ENCODE data around the gene ARL8A. TPM values are rescaled to one million over a fixed set of nuclear protein-coding genes. Genes with fewer than 3 reads are reported as not detected.
A peak's percentile ranks its signal among the peaks of the same experiment; 100 is the strongest.

The ARL8A gene
- total RNA-seq, 6 experiments from 2014 or later = 23.1 to 57.7 (median 36.1) TPM

- H3K4me1 ChIP-seq = peaks cover 0 to 7% (median 0%) of the 10 kb centered on the region in 4 donors
- 55% methylated on average over 10 of the region's 17 CpGs for WGBS (ENCODE audit: insufficient coverage, low coverage, low lambda C conversion rate, missing lambda C conversion rate)
- H3K9me3 ChIP-seq = no peaks in the 10 kb centered on the region
- H3K4me3 ChIP-seq = peak within 1 kb of the TSS in 1 of 3 donors; percentile 29
- TF ChIP-seq CTCF (IDR thresholded peaks at IDR 0.05) (peak in 1 of 4 donors; percentile 11), POLR2A (IDR thresholded peaks at IDR 0.05) (no peak)
- H3K27ac ChIP-seq = peak within 1 kb of the TSS in 2 of 3 donors; percentile 49 to 66
- no peaks in the 10 kb centered on the region for H3K27me3 ChIP-seq
- H3K36me3 ChIP-seq = no peaks in the 10 kb centered on the region
- intact Hi-C loops (cut with DNase I) = no loop called here
- peak in 1 of 3 donors; percentile 51 for DNase-seq
- ATAC-seq = peak; percentile 16 to 50 (median 40)
Measured at GRCh38 chr1:202160377-202160940, 15.9 kb upstream of the ARL8A start, which contains the start of gene PTPN7. Gene PTPN7, minus strand, starts transcription at chr1:202160602. Its CDS starts 1,200 bp downstream, at chr1:202159402.

GRCh38 chr1:202159534-202160371 is 15.2 kb upstream of the ARL8A start:
- Histone ChIP-seq H3K4me1 (peaks cover 0 to 12% (median 0%) of the 10 kb centered on the region in 4 donors), H3K4me3 (peak overlapping the region in 1 of 3 donors; percentile 29), H3K27ac (peak overlapping the region in 2 of 3 donors; percentile 49 to 66), H3K36me3 (no peaks in the 10 kb centered on the region), H3K9me3 (no peaks in the 10 kb centered on the region), H3K27me3 (no peaks in the 10 kb centered on the region)
- WGBS (ENCODE audit: insufficient coverage, low coverage, low lambda C conversion rate, missing lambda C conversion rate) = 50% methylated on average over 14 of the region's 16 CpGs
- ATAC-seq (peak in 2 of 4 donors; percentile 5 to 12), DNase-seq (no peak)
- no peak for TF ChIP-seq POLR2A (IDR thresholded peaks at IDR 0.05)
- no peak for TF ChIP-seq CTCF (IDR thresholded peaks at IDR 0.05)
- intact Hi-C loops (cut with DNase I) = no loop called here

GRCh38 chr1:202158810-202159533 is 14.4 kb upstream of the ARL8A start:
- WGBS (ENCODE audit: insufficient coverage, low coverage, low lambda C conversion rate, missing lambda C conversion rate) = 100% methylated on average over 1 of the region's 10 CpGs
- H3K36me3 ChIP-seq = no peaks in the 10 kb centered on the region
- ATAC-seq (no peak), DNase-seq (no peak)
- H3K27me3 ChIP-seq = no peaks in the 10 kb centered on the region
- H3K9me3 ChIP-seq = no peaks in the 10 kb centered on the region
- H3K4me1 ChIP-seq = peaks cover 0 to 12% (median 0%) of the 10 kb centered on the region in 4 donors
- TF ChIP-seq POLR2A (IDR thresholded peaks at IDR 0.05) (no peak), CTCF (IDR thresholded peaks at IDR 0.05) (no peak)
- no peak overlapping the region for H3K4me3 ChIP-seq
- H3K27ac ChIP-seq = peak overlapping the region in 1 of 3 donors; percentile 66
- intact Hi-C loops (cut with DNase I) = no loop called here

- intact Hi-C loops (cut with DNase I) = no loop called here
- Histone ChIP-seq H3K27me3 (no peaks in the 10 kb centered on the region), H3K36me3 (no peaks in the 10 kb centered on the region), H3K27ac (no peak overlapping the region), H3K9me3 (no peaks in the 10 kb centered on the region), H3K4me1 (peaks cover 0 to 9% (median 0%) of the 10 kb centered on the region in 4 donors), H3K4me3 (no peak overlapping the region)
- ATAC-seq (no peak), DNase-seq (no peak)
- TF ChIP-seq POLR2A (IDR thresholded peaks at IDR 0.05) = no peak
- TF ChIP-seq CTCF (IDR thresholded peaks at IDR 0.05) = no peak
- WGBS (ENCODE audit: insufficient coverage, low coverage, low lambda C conversion rate, missing lambda C conversion rate) = 69% methylated on average over 2 of the region's 10 CpGs
Measured at GRCh38 chr1:202157945-202158344, 13.4 kb upstream of the ARL8A start.

Measured in right lobe of liver (tissue), 6 donors.